Fibroblast of villous mesenchyme (primary cell): ENCODE measurements around the gene RETREG1. TPM values are rescaled to one million over a fixed set of nuclear protein-coding genes. Genes with fewer than 3 reads are reported as not detected.

Experiments used
- DNase-seq: peaks from one replicate; pipeline ENCODE4 v3.0.0-alpha.2; 2010; ENCODE audit warnings: low read depth
- H3K4me3 ChIP-seq: 2 replicates; pipeline ENCODE4 v1.5.1; 2011; ENCODE audit warnings: low read depth, mild to moderate bottlenecking, low read length
- CTCF ChIP-seq: IDR thresholded peaks from 2 replicates; pipeline ENCODE4 v1.5.1; 2012; ENCODE audit warnings: low read depth, mild to moderate bottlenecking, low read length; ENCODE audit not compliant: insufficient read depth
- total RNA-seq: library from RNA; depleted of rRNA; stranded (reverse); fragments of >200 nt; gene quantifications from 2 replicates; pipeline ENCODE4 v1.2.3, GENCODE V29; 2012

RETREG1 gene
- total RNA-seq, 1 donor, result 1.7 TPM

GRCh38 chr5:16570121-16570815 lies 46.5 kb downstream of the RETREG1 start:
- DNase-seq, result peak; percentile 14
- no peak overlapping the region for H3K4me3 ChIP-seq
- TF ChIP-seq CTCF, result no peak

GRCh38 chr5:16568875-16569580 lies 47.8 kb downstream of the RETREG1 start:
- no peak overlapping the region for H3K4me3 ChIP-seq
- TF ChIP-seq CTCF, result no peak
- no peak for DNase-seq

GRCh38 chr5:16567365-16567764 lies 49.4 kb downstream of the RETREG1 start:
- DNase-seq, result no peak
- no peak for TF ChIP-seq CTCF
- no peak overlapping the region for H3K4me3 ChIP-seq

GRCh38 chr5:16565118-16565517 lies 51.7 kb downstream of the RETREG1 start:
- H3K4me3 ChIP-seq, result no peak overlapping the region
- no peak for TF ChIP-seq CTCF
- DNase-seq, result no peak

GRCh38 chr5:16564248-16564867 lies 52.4 kb downstream of the RETREG1 start:
- DNase-seq, result no peak
- no peak for TF ChIP-seq CTCF
- no peak overlapping the region for H3K4me3 ChIP-seq

- no peak overlapping the region for H3K4me3 ChIP-seq
- TF ChIP-seq CTCF, result no peak
- no peak for DNase-seq
Measured at GRCh38 chr5:16563686-16564085, 53.1 kb downstream of the RETREG1 start.
